22Rv1 (cell line): ENCODE data around the gene ELP4.

ENCODE experiments used
- ZFX ChIP-seq: fragments of 450-650 bp; IDR thresholded peaks from 2 replicates; pipeline ENCODE4 v1.6.1; 2017; ENCODE audit warnings: antibody characterized with exemption, borderline replicate concordance
- TF ChIP-seq, protein P1 (sequence below): fragments of 450-650 bp; IDR thresholded peaks from 2 replicates; pipeline ENCODE4 v1.5.1; 2017; ENCODE audit warnings: mild to moderate bottlenecking

DNA sequence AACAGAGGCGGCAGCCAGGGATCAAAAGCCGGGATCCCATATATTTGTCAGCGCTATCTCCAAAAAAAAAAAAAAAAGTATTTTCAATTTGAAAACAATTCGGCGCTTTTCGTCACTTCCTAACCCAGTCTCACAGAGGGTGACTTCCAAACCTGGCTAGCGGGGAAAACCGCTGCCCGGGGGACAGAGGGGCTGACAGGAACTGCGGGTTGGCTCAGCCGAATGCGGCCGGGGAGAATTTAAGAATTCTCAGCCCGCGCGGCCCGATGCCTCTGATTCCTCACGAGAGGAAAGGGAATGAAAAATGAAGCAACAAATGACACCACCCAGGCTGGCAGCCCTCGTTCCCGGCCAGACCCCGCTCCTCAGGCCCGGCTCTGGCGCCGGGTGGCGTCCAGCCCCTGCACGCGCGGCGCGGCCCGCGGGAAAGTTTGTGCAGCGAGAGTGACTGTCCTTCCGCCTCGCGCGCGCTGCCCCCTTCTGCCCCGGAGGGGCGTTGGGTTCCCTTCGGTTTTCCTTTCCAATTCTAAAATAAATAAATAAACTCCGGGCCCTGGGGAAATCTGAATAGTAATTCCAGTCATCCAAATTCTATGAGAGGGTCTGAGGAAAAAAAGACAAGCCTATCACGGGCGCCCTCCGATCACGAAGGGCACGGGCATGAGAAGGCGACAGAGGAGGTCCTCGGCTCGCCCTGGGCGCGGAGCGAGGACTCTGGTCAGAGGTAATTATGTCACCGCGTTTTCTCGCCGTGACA is 306.3 kb downstream of the ELP4 start:
- TF ChIP-seq, protein P1, sequence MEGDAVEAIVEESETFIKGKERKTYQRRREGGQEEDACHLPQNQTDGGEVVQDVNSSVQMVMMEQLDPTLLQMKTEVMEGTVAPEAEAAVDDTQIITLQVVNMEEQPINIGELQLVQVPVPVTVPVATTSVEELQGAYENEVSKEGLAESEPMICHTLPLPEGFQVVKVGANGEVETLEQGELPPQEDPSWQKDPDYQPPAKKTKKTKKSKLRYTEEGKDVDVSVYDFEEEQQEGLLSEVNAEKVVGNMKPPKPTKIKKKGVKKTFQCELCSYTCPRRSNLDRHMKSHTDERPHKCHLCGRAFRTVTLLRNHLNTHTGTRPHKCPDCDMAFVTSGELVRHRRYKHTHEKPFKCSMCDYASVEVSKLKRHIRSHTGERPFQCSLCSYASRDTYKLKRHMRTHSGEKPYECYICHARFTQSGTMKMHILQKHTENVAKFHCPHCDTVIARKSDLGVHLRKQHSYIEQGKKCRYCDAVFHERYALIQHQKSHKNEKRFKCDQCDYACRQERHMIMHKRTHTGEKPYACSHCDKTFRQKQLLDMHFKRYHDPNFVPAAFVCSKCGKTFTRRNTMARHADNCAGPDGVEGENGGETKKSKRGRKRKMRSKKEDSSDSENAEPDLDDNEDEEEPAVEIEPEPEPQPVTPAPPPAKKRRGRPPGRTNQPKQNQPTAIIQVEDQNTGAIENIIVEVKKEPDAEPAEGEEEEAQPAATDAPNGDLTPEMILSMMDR, result no peak; the same call in 1 of the 2 replicates
- TF ChIP-seq ZFX, result no peak
